ENCODE data around the gene CAMK2N1. TPM values are rescaled to one million over a fixed set of nuclear protein-coding genes. Genes with fewer than 3 reads are reported as not detected.

CAMK2N1 gene
- total and polyA plus RNA-seq, 2 of the 13 experiments (the other 11 are each of a cell fraction or from before 2014, with no cell fraction given) = 38.0 to 38.6 TPM

DNA sequence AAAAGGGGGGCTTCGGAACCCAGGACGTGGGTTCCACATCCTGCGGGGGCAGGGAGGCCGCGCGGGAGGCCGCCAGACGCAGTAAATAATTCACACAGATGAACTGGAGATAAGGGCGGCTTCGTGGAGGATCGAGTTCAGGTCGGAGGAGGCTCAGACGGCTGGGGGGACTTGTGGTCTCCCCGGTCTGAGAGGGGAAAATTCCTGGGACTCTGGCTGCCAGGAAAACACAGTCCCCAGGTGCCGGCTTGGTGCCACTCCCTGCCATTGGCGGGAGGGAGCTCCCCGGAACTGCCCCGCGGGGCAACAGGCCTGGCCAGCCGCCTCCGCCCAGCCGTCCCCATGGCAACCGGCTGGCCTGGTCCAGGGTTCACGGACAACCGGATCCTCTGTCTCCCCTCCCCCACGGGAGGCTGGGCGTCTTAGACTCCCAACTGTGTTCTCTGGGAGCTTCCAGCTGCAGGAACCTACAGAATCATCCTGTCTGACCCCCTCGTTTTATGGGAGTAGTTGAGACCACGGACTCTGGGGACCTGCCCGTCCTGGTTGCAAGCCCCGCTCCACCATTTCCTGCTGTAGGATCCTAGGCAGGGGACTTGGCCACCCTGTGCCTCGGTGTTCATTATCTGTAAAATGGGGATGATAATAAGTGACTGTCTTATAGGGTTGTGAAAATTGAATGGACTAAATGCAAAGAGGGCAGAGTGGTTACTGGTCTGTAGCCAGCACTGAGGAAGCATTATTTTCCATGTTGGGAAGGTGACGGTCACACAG, 9.6 kb downstream of the CAMK2N1 start (continued):
- TF ChIP-seq ZNF547 (CRISPR knock-in tag; IDR thresholded peaks at IDR 0.05) = 0 out of 2 replicates have a peak, but pooled peaks have one; percentile 63
- peak; percentile 58; the same call in 1 of the 2 replicates for TF ChIP-seq FOXJ3 (CRISPR knock-in tag; IDR thresholded peaks at IDR 0.05; ENCODE audit: borderline replicate concordance)
- TF ChIP-seq ATF7 (IDR thresholded peaks at IDR 0.05) = no peak
- no peak for TF ChIP-seq ATF7 (CRISPR knock-in tag; IDR thresholded peaks at IDR 0.05)
- TF ChIP-seq FOXA3 (CRISPR knock-in tag; IDR thresholded peaks at IDR 0.05) = peak; percentile 67
- peak; percentile 86 for TF ChIP-seq ZNF317 (CRISPR knock-in tag; IDR thresholded peaks at IDR 0.05)
- TF ChIP-seq, protein P1, sequence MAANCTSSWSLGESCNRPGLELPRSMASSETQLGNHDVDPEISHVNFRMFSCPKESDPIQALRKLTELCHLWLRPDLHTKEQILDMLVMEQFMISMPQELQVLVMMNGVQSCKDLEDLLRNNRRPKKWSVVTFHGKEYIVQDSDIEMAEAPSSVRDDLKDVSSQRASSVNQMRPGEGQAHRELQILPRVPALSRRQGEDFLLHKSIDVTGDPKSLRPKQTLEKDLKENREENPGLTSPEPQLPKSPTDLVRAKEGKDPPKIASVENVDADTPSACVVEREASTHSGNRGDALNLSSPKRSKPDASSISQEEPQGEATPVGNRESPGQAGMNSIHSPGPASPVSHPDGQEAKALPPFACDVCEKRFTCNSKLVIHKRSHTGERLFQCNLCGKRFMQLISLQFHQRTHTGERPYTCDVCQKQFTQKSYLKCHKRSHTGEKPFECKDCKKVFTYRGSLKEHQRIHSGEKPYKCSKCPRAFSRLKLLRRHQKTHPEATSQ (CRISPR knock-in tag; IDR thresholded peaks at IDR 0.05; ENCODE audit: borderline replicate concordance) = 0 out of 2 replicates have a peak, but pooled peaks have one; percentile 19
- peak; percentile 78 for TF ChIP-seq RFXAP (CRISPR knock-in tag; IDR thresholded peaks at IDR 0.05; ENCODE audit: borderline replicate concordance)
- TF ChIP-seq, protein P2, sequence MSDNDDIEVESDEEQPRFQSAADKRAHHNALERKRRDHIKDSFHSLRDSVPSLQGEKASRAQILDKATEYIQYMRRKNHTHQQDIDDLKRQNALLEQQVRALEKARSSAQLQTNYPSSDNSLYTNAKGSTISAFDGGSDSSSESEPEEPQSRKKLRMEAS (IDR thresholded peaks at IDR 0.05) = no peak
- peak; percentile 69; the same call in 1 of the 2 replicates for TF ChIP-seq ZC3H13 (CRISPR knock-in tag; IDR thresholded peaks at IDR 0.05)
- peak; percentile 94 for TF ChIP-seq REPIN1 (CRISPR knock-in tag; IDR thresholded peaks at IDR 0.05; ENCODE audit: borderline replicate concordance, low read depth)
- 0 out of 2 replicates have a peak, but pooled peaks have one; percentile 2 for TF ChIP-seq SMAD1 (CRISPR knock-in tag; IDR thresholded peaks at IDR 0.05; ENCODE audit: borderline replicate concordance, low read depth)
- 0 out of 2 replicates have a peak, but pooled peaks have one; percentile 18 for TF ChIP-seq ZNF124 (CRISPR knock-in tag; IDR thresholded peaks at IDR 0.05)
- peak; percentile 69 for TF ChIP-seq ZNF781 (CRISPR knock-in tag; IDR thresholded peaks at IDR 0.05; ENCODE audit: borderline replicate concordance, not compliant biosample characterization)
- TF ChIP-seq GABPB1 (CRISPR knock-in tag; IDR thresholded peaks at IDR 0.05) = peak; percentile 90
- peak; percentile 86 for TF ChIP-seq AGO2 (optimal IDR thresholded peaks at IDR 0.05; ENCODE audit: low read depth, low read length)
- TF ChIP-seq, protein P3, sequence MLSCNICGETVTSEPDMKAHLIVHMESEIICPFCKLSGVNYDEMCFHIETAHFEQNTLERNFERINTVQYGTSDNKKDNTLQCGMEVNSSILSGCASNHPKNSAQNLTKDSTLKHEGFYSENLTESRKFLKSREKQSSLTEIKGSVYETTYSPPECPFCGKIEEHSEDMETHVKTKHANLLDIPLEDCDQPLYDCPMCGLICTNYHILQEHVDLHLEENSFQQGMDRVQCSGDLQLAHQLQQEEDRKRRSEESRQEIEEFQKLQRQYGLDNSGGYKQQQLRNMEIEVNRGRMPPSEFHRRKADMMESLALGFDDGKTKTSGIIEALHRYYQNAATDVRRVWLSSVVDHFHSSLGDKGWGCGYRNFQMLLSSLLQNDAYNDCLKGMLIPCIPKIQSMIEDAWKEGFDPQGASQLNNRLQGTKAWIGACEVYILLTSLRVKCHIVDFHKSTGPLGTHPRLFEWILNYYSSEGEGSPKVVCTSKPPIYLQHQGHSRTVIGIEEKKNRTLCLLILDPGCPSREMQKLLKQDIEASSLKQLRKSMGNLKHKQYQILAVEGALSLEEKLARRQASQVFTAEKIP (CRISPR knock-in tag; IDR thresholded peaks at IDR 0.05; ENCODE audit: borderline replicate concordance) = no peak
- no peak for TF ChIP-seq ZNF205 (CRISPR knock-in tag; IDR thresholded peaks at IDR 0.05)
- peak; percentile 25; the same call in 1 of the 2 replicates for TF ChIP-seq ZNF563 (CRISPR knock-in tag; IDR thresholded peaks at IDR 0.05)
- TF ChIP-seq ZNF614 (CRISPR knock-in tag; IDR thresholded peaks at IDR 0.05; ENCODE audit: borderline replicate concordance) = peak; percentile 79; the same call in 1 of the 2 replicates
- no peak for TF ChIP-seq ZNF720 (CRISPR knock-in tag; IDR thresholded peaks at IDR 0.05)
- peak; percentile 29 for TF ChIP-seq MXD4 (CRISPR knock-in tag; IDR thresholded peaks at IDR 0.05)
- peak; percentile 42; the same call in 1 of the 2 replicates for TF ChIP-seq CBX5 (CRISPR knock-in tag; IDR thresholded peaks at IDR 0.05; ENCODE audit: borderline replicate concordance)
- peak; percentile 90 for TF ChIP-seq ZMYM2 (CRISPR knock-in tag; IDR thresholded peaks at IDR 0.05)
- no peak for TF ChIP-seq ZNF468 (CRISPR knock-in tag; IDR thresholded peaks at IDR 0.05)
- peak; percentile 61; the same call in 1 of the 2 replicates for TF ChIP-seq ZNF788 (CRISPR knock-in tag; IDR thresholded peaks at IDR 0.05; ENCODE audit: borderline replicate concordance)
- peak; percentile 57; the same call in 1 of the 2 replicates for TF ChIP-seq REL (CRISPR knock-in tag; conservative IDR thresholded peaks at IDR 0.05)
- TF ChIP-seq SSRP1 (CRISPR knock-in tag; IDR thresholded peaks at IDR 0.05) = peak; percentile 55; the same call in 1 of the 2 replicates
